Liver (tissue), 9 donors: ENCODE results near the gene TET2. TPM values are rescaled to one million over a fixed set of nuclear protein-coding genes. Genes with fewer than 3 reads are reported as not detected.

Experiments used
- DNase-seq: peaks from one replicate; pipeline ENCODE4 v3.0.0-alpha.2; 2017; ENCODE audit warnings: low spot score
- H3K27ac ChIP-seq, 2 donors: one replicate each; pipeline ENCODE4 v1.7.0; 2013; ENCODE audit warnings: inconsistent platforms in 2 of 2, low read length in 2 of 2, control low read depth in 1 of 2, low read depth in 1 of 2, mild to moderate bottlenecking in 1 of 2
- H3K27me3 ChIP-seq, 4 donors: one replicate each; pipeline versions ENCODE4 v1.6.1 to v1.7.0; 2013; ENCODE audit warnings: low read length in 3 of 4, inconsistent platforms in 1 of 4, mild to moderate bottlenecking in 1 of 4, moderate library complexity in 1 of 4; ENCODE audit not compliant: control insufficient read depth in 4 of 4, insufficient read depth in 4 of 4
- H3K36me3 ChIP-seq, 4 donors: one replicate each; pipeline versions ENCODE4 v1.6.1 to v1.7.0; 2013; ENCODE audit warnings: low read length in 3 of 4, mild to moderate bottlenecking in 3 of 4, low read depth in 1 of 4, moderate library complexity in 1 of 4; ENCODE audit not compliant: control insufficient read depth in 4 of 4, insufficient read depth in 3 of 4
- H3K4me1 ChIP-seq, 4 donors: one replicate each; pipeline versions ENCODE4 v1.6.1 to v1.7.0; 2013; ENCODE audit warnings: low read length in 3 of 4, mild to moderate bottlenecking in 3 of 4, moderate library complexity in 1 of 4; ENCODE audit not compliant: control insufficient read depth in 4 of 4, insufficient read depth in 4 of 4
- H3K4me3 ChIP-seq, 3 donors: one replicate each; pipeline versions ENCODE4 v1.6.1 to v1.7.0; 2013; ENCODE audit warnings: low read length in 3 of 3, control low read depth in 1 of 3, low read depth in 1 of 3, mild to moderate bottlenecking in 1 of 3
- H3K9ac ChIP-seq, 2 donors: one replicate each; pipeline ENCODE4 v1.7.0; 2013; ENCODE audit warnings: low read length in 2 of 2, mild to moderate bottlenecking in 2 of 2, moderate library complexity in 2 of 2, control low read depth in 1 of 2, low read depth in 1 of 2
- H3K9me3 ChIP-seq, 4 donors: one replicate each; pipeline versions ENCODE4 v1.6.1 to v1.7.0; 2013; ENCODE audit warnings: low read length in 3 of 4; ENCODE audit not compliant: control insufficient read depth in 4 of 4
- EGR1 ChIP-seq, 2 donors: IDR thresholded peaks; 2 replicates each; pipeline ENCODE4 v1.6.1; 2016 to 2018; ENCODE audit warnings: antibody characterized with exemption in 2 of 2, low read depth in 2 of 2
- FOXA1 ChIP-seq: IDR thresholded peaks from 2 replicates; pipeline ENCODE4 v1.6.1; 2016; ENCODE audit warnings: antibody characterized with exemption
- FOXA2 ChIP-seq: IDR thresholded peaks from 2 replicates; pipeline ENCODE4 v1.6.1; 2016; ENCODE audit warnings: antibody characterized with exemption
- GABPA ChIP-seq, 2 donors: IDR thresholded peaks in 1 of 2; conservative IDR thresholded peaks in 1 of 2; 2 replicates each; pipeline ENCODE4 v1.6.1; 2016; ENCODE audit warnings: antibody characterized with exemption in 2 of 2, mild to moderate bottlenecking in 1 of 2, moderate library complexity in 1 of 2
- HNF4A ChIP-seq, 2 donors: conservative IDR thresholded peaks; 2 replicates each; pipeline ENCODE4 v1.6.1; 2016; ENCODE audit warnings: antibody characterized with exemption in 2 of 2, mild to moderate bottlenecking in 2 of 2
- HNF4G ChIP-seq: IDR thresholded peaks from 2 replicates; pipeline ENCODE4 v1.6.1; 2016; ENCODE audit warnings: antibody characterized with exemption
- JUND ChIP-seq, 2 donors: IDR thresholded peaks; 2 replicates each; pipeline ENCODE4 v1.6.1; 2016; ENCODE audit warnings: antibody characterized with exemption in 2 of 2
- NR2F2 ChIP-seq: IDR thresholded peaks from 2 replicates; pipeline ENCODE4 v1.6.1; 2016; ENCODE audit warnings: antibody characterized with exemption
- RAD21 ChIP-seq, 2 donors: IDR thresholded peaks; 2 replicates each; pipeline ENCODE4 v1.6.1; 2016; ENCODE audit warnings: antibody characterized with exemption in 2 of 2, mild to moderate bottlenecking in 2 of 2
- REST ChIP-seq: IDR thresholded peaks from 2 replicates; pipeline ENCODE4 v1.6.1; 2016; ENCODE audit warnings: antibody characterized with exemption, mild to moderate bottlenecking
- RXRA ChIP-seq, 2 donors: IDR thresholded peaks; 2 replicates each; pipeline ENCODE4 v1.6.1; 2017 to 2018; ENCODE audit warnings: antibody characterized with exemption in 2 of 2, mild to moderate bottlenecking in 1 of 2
- SP1 ChIP-seq: IDR thresholded peaks from 2 replicates; pipeline ENCODE4 v1.6.1; 2018; ENCODE audit warnings: antibody characterized with exemption, mild to moderate bottlenecking
- TAF1 ChIP-seq: conservative IDR thresholded peaks from 2 replicates; pipeline ENCODE4 v1.6.1; 2016; ENCODE audit warnings: antibody characterized with exemption, mild to moderate bottlenecking
- YY1 ChIP-seq: IDR thresholded peaks from 2 replicates; pipeline ENCODE4 v1.6.1; 2016; ENCODE audit warnings: antibody characterized with exemption, mild to moderate bottlenecking
- polyA plus RNA-seq, 2 donors: library from polyadenylated mRNA; stranded (reverse) in 1 of 2; unstranded in 1 of 2; fragments of 200-250 nt in 1 of 2; fragments of >200 nt in 1 of 2; fragmentation: Nextera tagmentation in 1 of 2; extraction: Ambion mirVana in 1 of 2; gene quantifications; one replicate each; pipeline versions ENCODE4 v1.2.1 to v1.2.3, GENCODE V29; 2013 to 2015
- total RNA-seq, 2 donors: library from RNA; depleted of rRNA; stranded (reverse); fragments of >200 nt; gene quantifications; one replicate each; pipeline ENCODE4 v1.2.3, GENCODE V29; 2014
- TF ChIP-seq, protein P1 (sequence below): fragments of 150-350 bp; IDR thresholded peaks from 2 replicates; pipeline ENCODE4 v1.5.1; 2017; ENCODE audit warnings: improper control_type of control experiment, low read depth, low read length; ENCODE audit not compliant: missing input control
- TF ChIP-seq, protein P2 (sequence below): IDR thresholded peaks from 2 replicates; pipeline ENCODE4 v1.6.1; 2016; ENCODE audit warnings: antibody characterized with exemption
- TF ChIP-seq, protein P3 (sequence below): IDR thresholded peaks from 2 replicates; pipeline ENCODE4 v1.6.1; 2016; ENCODE audit warnings: antibody characterized with exemption
- TF ChIP-seq, protein P4 (sequence below): IDR thresholded peaks from 2 replicates; pipeline ENCODE4 v1.6.1; 2016; ENCODE audit warnings: antibody characterized with exemption
- donor health status: healthy.
- donor health status: healthy.
- donor health status: healthy.
- donor health status: healthy.
- donor health status: healthy.

Gene TET2
- total and polyA plus RNA-seq, 4 donors, result 0.88 to 8.4 (median 5.5) TPM

DNA sequence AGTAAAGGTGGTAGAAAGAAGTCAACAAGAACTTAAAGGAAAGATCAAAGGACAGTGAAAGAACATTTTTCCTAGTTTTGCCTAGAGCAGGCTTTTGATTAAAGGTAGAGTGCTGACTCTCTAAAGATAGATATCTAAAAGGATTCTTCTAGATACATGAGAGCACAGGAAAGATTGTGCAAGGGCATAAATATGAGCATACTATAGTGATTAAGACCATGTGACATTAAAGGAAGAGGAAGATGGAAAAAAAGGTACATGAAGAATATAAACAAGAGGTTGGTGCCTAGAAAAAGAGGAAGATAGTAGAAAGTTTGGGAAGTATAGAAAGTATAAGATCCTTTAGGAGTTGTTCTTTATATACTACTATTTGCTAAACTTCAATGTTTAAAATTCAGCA lies 26.1 kb upstream of the TET2 start:
- peaks cover 0 to 2% (median 0%) of the 10 kb centered on the region in 4 donors for H3K4me1 ChIP-seq
- no peaks in the 10 kb centered on the region for H3K36me3 ChIP-seq
- H3K4me3 ChIP-seq, result no peak overlapping the region
- H3K27ac ChIP-seq, result no peak overlapping the region
- no peak overlapping the region for H3K9ac ChIP-seq
- no peaks in the 10 kb centered on the region for H3K9me3 ChIP-seq
- no peak for DNase-seq
- no peak for TF ChIP-seq TAF1
- no peak for TF ChIP-seq FOXA2
- TF ChIP-seq, protein P1, sequence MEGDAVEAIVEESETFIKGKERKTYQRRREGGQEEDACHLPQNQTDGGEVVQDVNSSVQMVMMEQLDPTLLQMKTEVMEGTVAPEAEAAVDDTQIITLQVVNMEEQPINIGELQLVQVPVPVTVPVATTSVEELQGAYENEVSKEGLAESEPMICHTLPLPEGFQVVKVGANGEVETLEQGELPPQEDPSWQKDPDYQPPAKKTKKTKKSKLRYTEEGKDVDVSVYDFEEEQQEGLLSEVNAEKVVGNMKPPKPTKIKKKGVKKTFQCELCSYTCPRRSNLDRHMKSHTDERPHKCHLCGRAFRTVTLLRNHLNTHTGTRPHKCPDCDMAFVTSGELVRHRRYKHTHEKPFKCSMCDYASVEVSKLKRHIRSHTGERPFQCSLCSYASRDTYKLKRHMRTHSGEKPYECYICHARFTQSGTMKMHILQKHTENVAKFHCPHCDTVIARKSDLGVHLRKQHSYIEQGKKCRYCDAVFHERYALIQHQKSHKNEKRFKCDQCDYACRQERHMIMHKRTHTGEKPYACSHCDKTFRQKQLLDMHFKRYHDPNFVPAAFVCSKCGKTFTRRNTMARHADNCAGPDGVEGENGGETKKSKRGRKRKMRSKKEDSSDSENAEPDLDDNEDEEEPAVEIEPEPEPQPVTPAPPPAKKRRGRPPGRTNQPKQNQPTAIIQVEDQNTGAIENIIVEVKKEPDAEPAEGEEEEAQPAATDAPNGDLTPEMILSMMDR, result no peak
- no peak for TF ChIP-seq HNF4A (conservative IDR thresholded peaks at IDR 0.05)
- no peak for TF ChIP-seq NR2F2
- no peak for TF ChIP-seq EGR1 (IDR thresholded peaks at IDR 0.05; ENCODE audit: low read depth in 2 of 2)
- TF ChIP-seq FOXA1, result no peak
- no peak for TF ChIP-seq RXRA (IDR thresholded peaks at IDR 0.05)
- no peak for TF ChIP-seq YY1
- TF ChIP-seq, protein P2, sequence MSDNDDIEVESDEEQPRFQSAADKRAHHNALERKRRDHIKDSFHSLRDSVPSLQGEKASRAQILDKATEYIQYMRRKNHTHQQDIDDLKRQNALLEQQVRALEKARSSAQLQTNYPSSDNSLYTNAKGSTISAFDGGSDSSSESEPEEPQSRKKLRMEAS, result no peak
- no peak for TF ChIP-seq REST
- TF ChIP-seq GABPA (IDR thresholded peaks at IDR 0.05 in 1 of 2, conservative IDR thresholded peaks at IDR 0.05 in 1 of 2), result no peak
- TF ChIP-seq, protein P3, sequence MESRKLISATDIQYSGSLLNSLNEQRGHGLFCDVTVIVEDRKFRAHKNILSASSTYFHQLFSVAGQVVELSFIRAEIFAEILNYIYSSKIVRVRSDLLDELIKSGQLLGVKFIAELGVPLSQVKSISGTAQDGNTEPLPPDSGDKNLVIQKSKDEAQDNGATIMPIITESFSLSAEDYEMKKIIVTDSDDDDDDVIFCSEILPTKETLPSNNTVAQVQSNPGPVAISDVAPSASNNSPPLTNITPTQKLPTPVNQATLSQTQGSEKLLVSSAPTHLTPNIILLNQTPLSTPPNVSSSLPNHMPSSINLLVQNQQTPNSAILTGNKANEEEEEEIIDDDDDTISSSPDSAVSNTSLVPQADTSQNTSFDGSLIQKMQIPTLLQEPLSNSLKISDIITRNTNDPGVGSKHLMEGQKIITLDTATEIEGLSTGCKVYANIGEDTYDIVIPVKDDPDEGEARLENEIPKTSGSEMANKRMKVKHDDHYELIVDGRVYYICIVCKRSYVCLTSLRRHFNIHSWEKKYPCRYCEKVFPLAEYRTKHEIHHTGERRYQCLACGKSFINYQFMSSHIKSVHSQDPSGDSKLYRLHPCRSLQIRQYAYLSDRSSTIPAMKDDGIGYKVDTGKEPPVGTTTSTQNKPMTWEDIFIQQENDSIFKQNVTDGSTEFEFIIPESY, result no peak
- TF ChIP-seq HNF4G, result no peak
- TF ChIP-seq JUND (IDR thresholded peaks at IDR 0.05), result no peak
- TF ChIP-seq SP1, result no peak
- TF ChIP-seq, protein P4, sequence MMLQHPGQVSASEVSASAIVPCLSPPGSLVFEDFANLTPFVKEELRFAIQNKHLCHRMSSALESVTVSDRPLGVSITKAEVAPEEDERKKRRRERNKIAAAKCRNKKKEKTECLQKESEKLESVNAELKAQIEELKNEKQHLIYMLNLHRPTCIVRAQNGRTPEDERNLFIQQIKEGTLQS, result no peak
- TF ChIP-seq RAD21 (IDR thresholded peaks at IDR 0.05), result no peak
- no peaks in the 10 kb centered on the region for H3K27me3 ChIP-seq
